HepG2 (cell line): Measurements from ENCODE around the gene EGFR.

Experiments
- CC2D1A ChIP-seq: sonication (generic); formaldehyde crosslinking; IDR thresholded peaks from 2 replicates; pipeline ENCODE4 v1.8.1; 2023; ENCODE audit warnings: mild to moderate bottlenecking, missing genetic modification reagents
- ELF1 ChIP-seq: sonication (generic); formaldehyde crosslinking; IDR thresholded peaks from 2 replicates; pipeline ENCODE4 v1.4.0; 2020; ENCODE audit warnings: missing genetic modification reagents
- ERF ChIP-seq: IDR thresholded peaks from 2 replicates; pipeline ENCODE4 v1.6.1; 2018; ENCODE audit warnings: missing biosample characterization, missing genetic modification reagents
- POLR2A ChIP-seq, 2 experiments: IDR thresholded peaks; 2 replicates each; pipeline ENCODE4 v1.6.1; 2011; ENCODE audit warnings: low read depth in 2 of 2, low read length in 2 of 2, mild to moderate bottlenecking in 1 of 2, moderate library complexity in 1 of 2; ENCODE audit not compliant: insufficient read depth in 1 of 2
- TBP ChIP-seq: sonication (generic); formaldehyde crosslinking; IDR thresholded peaks from 2 replicates; pipeline ENCODE4 v1.5.0; 2020; ENCODE audit warnings: missing genetic modification reagents
- ZNF20 ChIP-seq: sonication (generic); formaldehyde crosslinking; IDR thresholded peaks from 2 replicates; pipeline ENCODE4 v1.4.0; 2020; ENCODE audit warnings: mild to moderate bottlenecking, moderate library complexity, missing genetic modification reagents
- ZNF547 ChIP-seq: sonication (generic); formaldehyde crosslinking; IDR thresholded peaks from 2 replicates; pipeline ENCODE4 v1.5.1; 2020; ENCODE audit warnings: mild to moderate bottlenecking, missing genetic modification reagents
- TF ChIP-seq, protein P1 (sequence below): sonication (generic); formaldehyde crosslinking; IDR thresholded peaks from 2 replicates; pipeline ENCODE4 v1.4.0; 2020; ENCODE audit warnings: low read depth, mild to moderate bottlenecking, missing genetic modification reagents
- TF ChIP-seq, protein P2 (sequence below): sonication (generic); formaldehyde crosslinking; IDR thresholded peaks from 2 replicates; pipeline ENCODE4 v1.5.0; 2020; ENCODE audit warnings: mild to moderate bottlenecking, missing genetic modification reagents, moderate library complexity
- TF ChIP-seq, protein P3 (sequence below): sonication (generic); formaldehyde crosslinking; IDR thresholded peaks from 2 replicates; pipeline ENCODE4 v1.4.0; 2020; ENCODE audit warnings: mild to moderate bottlenecking, missing genetic modification reagents
- TF ChIP-seq, protein P4 (sequence below): sonication (generic); IDR thresholded peaks from 2 replicates; pipeline ENCODE4 v1.6.1; 2016; ENCODE audit warnings: low read depth, borderline replicate concordance

DNA sequence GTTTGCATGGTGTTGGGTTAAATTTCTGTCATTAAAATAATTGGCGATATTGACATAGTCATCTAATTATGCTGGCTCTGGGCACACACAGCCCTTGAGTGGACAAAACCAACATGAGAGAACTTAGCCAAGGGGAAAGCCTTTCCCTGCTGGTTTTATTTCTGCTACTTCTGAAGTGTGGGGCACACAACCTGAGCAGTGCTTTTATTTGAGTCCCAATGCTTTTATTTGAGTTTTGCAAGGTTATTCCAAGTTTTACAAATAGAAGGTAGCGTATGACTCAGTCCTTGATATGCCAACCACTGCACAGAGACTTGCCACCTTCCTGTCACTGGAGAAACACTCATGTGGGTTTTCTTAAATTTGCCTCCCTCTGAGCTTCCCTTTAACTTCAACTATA lies 145.7 kb downstream of the EGFR start:
- TF ChIP-seq ELF1 (no peak), ERF (CRISPR knock-in tag) (no peak), POLR2A (IDR thresholded peaks at IDR 0.05; ENCODE audit: insufficient read depth in 1 of 2, low read depth in 2 of 2, low read length in 2 of 2) (no peak), ZNF547 (CRISPR knock-in tag) (no peak), CC2D1A (CRISPR knock-in tag) (no peak), TBP (CRISPR knock-in tag) (no peak), ZNF20 (no peak)
- TF ChIP-seq, protein P1, sequence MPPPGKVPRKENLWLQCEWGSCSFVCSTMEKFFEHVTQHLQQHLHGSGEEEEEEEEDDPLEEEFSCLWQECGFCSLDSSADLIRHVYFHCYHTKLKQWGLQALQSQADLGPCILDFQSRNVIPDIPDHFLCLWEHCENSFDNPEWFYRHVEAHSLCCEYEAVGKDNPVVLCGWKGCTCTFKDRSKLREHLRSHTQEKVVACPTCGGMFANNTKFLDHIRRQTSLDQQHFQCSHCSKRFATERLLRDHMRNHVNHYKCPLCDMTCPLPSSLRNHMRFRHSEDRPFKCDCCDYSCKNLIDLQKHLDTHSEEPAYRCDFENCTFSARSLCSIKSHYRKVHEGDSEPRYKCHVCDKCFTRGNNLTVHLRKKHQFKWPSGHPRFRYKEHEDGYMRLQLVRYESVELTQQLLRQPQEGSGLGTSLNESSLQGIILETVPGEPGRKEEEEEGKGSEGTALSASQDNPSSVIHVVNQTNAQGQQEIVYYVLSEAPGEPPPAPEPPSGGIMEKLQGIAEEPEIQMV (CRISPR knock-in tag), result no peak
- TF ChIP-seq, protein P2, sequence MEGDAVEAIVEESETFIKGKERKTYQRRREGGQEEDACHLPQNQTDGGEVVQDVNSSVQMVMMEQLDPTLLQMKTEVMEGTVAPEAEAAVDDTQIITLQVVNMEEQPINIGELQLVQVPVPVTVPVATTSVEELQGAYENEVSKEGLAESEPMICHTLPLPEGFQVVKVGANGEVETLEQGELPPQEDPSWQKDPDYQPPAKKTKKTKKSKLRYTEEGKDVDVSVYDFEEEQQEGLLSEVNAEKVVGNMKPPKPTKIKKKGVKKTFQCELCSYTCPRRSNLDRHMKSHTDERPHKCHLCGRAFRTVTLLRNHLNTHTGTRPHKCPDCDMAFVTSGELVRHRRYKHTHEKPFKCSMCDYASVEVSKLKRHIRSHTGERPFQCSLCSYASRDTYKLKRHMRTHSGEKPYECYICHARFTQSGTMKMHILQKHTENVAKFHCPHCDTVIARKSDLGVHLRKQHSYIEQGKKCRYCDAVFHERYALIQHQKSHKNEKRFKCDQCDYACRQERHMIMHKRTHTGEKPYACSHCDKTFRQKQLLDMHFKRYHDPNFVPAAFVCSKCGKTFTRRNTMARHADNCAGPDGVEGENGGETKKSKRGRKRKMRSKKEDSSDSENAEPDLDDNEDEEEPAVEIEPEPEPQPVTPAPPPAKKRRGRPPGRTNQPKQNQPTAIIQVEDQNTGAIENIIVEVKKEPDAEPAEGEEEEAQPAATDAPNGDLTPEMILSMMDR (CRISPR knock-in tag), result no peak
- TF ChIP-seq, protein P3, sequence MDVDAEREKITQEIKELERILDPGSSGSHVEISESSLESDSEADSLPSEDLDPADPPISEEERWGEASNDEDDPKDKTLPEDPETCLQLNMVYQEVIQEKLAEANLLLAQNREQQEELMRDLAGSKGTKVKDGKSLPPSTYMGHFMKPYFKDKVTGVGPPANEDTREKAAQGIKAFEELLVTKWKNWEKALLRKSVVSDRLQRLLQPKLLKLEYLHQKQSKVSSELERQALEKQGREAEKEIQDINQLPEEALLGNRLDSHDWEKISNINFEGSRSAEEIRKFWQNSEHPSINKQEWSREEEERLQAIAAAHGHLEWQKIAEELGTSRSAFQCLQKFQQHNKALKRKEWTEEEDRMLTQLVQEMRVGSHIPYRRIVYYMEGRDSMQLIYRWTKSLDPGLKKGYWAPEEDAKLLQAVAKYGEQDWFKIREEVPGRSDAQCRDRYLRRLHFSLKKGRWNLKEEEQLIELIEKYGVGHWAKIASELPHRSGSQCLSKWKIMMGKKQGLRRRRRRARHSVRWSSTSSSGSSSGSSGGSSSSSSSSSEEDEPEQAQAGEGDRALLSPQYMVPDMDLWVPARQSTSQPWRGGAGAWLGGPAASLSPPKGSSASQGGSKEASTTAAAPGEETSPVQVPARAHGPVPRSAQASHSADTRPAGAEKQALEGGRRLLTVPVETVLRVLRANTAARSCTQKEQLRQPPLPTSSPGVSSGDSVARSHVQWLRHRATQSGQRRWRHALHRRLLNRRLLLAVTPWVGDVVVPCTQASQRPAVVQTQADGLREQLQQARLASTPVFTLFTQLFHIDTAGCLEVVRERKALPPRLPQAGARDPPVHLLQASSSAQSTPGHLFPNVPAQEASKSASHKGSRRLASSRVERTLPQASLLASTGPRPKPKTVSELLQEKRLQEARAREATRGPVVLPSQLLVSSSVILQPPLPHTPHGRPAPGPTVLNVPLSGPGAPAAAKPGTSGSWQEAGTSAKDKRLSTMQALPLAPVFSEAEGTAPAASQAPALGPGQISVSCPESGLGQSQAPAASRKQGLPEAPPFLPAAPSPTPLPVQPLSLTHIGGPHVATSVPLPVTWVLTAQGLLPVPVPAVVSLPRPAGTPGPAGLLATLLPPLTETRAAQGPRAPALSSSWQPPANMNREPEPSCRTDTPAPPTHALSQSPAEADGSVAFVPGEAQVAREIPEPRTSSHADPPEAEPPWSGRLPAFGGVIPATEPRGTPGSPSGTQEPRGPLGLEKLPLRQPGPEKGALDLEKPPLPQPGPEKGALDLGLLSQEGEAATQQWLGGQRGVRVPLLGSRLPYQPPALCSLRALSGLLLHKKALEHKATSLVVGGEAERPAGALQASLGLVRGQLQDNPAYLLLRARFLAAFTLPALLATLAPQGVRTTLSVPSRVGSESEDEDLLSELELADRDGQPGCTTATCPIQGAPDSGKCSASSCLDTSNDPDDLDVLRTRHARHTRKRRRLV, result no peak
- TF ChIP-seq, protein P4, sequence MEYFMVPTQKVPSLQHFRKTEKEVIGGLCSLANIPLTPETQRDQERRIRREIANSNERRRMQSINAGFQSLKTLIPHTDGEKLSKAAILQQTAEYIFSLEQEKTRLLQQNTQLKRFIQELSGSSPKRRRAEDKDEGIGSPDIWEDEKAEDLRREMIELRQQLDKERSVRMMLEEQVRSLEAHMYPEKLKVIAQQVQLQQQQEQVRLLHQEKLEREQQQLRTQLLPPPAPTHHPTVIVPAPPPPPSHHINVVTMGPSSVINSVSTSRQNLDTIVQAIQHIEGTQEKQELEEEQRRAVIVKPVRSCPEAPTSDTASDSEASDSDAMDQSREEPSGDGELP, result no peak
